Esophagus squamous epithelium (tissue), 4 donors: ENCODE data around the gene CD48.

Experiments used
- POLR2A ChIP-seq, 4 donors: fragments of 450-650 bp; IDR thresholded peaks; one replicate each; pipeline ENCODE4 v1.6.1; 2017; ENCODE audit warnings: antibody characterized with exemption in 4 of 4, mild to moderate bottlenecking in 4 of 4, moderate library complexity in 3 of 4
- TF ChIP-seq, protein P1 (sequence below), 6 experiments: fragments of 450-650 bp in 4 of 6; fragments of 200-600 bp in 2 of 6; sonication (generic) in 2 of 6; IDR thresholded peaks; one replicate each; pipeline ENCODE4 v1.5.1; 2016 to 2019; ENCODE audit warnings: antibody characterized with exemption in 6 of 6, mild to moderate bottlenecking in 4 of 6, moderate library complexity in 4 of 6

DNA sequence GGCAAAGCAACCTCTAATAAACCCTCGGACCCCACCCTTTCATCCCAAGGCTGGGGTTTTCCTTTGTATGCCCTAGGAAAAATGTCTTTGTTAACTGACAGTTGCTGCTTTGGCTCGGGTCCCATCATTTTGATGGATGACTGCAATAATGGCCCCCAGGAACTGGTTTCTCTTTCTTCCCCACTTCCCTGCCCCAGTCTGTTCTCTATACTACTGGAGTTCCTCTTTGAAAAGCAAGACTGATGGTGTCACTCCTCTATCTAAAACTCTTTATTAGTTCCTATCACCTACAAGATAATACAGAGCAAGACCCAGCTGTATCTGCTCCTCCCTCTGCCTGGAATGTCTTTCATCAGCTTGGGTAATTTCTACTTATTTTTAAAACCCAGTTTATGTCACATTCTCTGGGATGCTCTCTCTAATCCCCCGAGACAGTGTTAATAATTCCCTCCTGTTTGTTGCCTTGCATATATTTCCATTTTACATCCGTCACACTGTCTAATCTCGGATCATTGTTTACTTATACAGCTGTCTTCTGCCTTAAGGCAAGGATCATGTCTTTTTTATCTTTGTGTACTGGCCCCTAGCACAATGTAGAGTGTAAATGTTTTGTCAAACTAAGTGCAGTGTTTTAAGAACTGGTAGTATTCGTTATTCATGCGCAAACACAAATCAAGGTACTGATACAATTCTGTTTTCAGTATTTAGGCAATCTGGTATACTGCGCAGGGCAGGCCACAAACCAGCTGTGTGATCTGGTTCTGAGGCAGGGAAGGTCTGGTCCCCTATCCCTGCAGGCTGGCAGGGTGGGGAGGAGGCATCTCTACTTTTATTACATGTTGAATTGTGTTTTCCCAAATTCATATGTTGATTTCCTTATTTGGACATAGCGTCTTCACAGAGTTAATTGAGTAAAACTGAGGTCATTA lies 80.8 kb downstream of the CD48 start:
- TF ChIP-seq, protein P1, sequence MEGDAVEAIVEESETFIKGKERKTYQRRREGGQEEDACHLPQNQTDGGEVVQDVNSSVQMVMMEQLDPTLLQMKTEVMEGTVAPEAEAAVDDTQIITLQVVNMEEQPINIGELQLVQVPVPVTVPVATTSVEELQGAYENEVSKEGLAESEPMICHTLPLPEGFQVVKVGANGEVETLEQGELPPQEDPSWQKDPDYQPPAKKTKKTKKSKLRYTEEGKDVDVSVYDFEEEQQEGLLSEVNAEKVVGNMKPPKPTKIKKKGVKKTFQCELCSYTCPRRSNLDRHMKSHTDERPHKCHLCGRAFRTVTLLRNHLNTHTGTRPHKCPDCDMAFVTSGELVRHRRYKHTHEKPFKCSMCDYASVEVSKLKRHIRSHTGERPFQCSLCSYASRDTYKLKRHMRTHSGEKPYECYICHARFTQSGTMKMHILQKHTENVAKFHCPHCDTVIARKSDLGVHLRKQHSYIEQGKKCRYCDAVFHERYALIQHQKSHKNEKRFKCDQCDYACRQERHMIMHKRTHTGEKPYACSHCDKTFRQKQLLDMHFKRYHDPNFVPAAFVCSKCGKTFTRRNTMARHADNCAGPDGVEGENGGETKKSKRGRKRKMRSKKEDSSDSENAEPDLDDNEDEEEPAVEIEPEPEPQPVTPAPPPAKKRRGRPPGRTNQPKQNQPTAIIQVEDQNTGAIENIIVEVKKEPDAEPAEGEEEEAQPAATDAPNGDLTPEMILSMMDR (IDR thresholded peaks at IDR 0.05), result no peak
- no peak for TF ChIP-seq POLR2A (IDR thresholded peaks at IDR 0.05)
